Stomach (tissue), 4 donors: ENCODE data around the gene POMT1.

Source experiments
- CTCF ChIP-seq, 7 experiments: fragments of 450-650 bp in 4 of 7; fragments of 200-600 bp in 3 of 7; sonication (generic) in 3 of 7; IDR thresholded peaks; one replicate each; pipeline ENCODE4 v1.5.1; 2016 to 2019; ENCODE audit warnings: antibody characterized with exemption in 7 of 7, control low read depth in 2 of 7, mild to moderate bottlenecking in 1 of 7
- EP300 ChIP-seq: sonication (generic); formaldehyde crosslinking; IDR thresholded peaks from one replicate; pipeline ENCODE4 v1.6.1; 2017; ENCODE audit warnings: antibody characterized with exemption
- POLR2A ChIP-seq, 4 donors: fragments of 450-650 bp; IDR thresholded peaks; one replicate each; pipeline ENCODE4 v1.6.1; 2016; ENCODE audit warnings: antibody characterized with exemption in 4 of 4, control low read depth in 2 of 4, mild to moderate bottlenecking in 1 of 4, moderate library complexity in 1 of 4
- POLR2AphosphoS5 ChIP-seq, 3 donors: sonication (generic); formaldehyde crosslinking; IDR thresholded peaks; one replicate each; pipeline ENCODE4 v1.6.1; 2016; ENCODE audit warnings: antibody characterized with exemption in 3 of 3

GRCh38 chr9:131521822-131522221 lies 19.1 kb downstream of the POMT1 start:
- TF ChIP-seq CTCF (IDR thresholded peaks at IDR 0.05) (no peak), EP300 (no peak), POLR2AphosphoS5 (IDR thresholded peaks at IDR 0.05) (no peak), POLR2A (IDR thresholded peaks at IDR 0.05) (no peak)
